WTC11 (cell line): ENCODE results near the gene SEC22C.

Experiments used
- ATF3 ChIP-seq: sonication (generic); formaldehyde crosslinking; conservative IDR thresholded peaks from 2 replicates; pipeline ENCODE4 v1.8.1; 2022; ENCODE audit warnings: mild to moderate bottlenecking, missing genetic modification reagents
- CREM ChIP-seq: sonication (generic); formaldehyde crosslinking; IDR thresholded peaks from 2 replicates; pipeline ENCODE4 v1.8.1; 2022; ENCODE audit warnings: mild to moderate bottlenecking, missing genetic modification reagents, moderate library complexity
- MAX ChIP-seq: sonication (generic); formaldehyde crosslinking; IDR thresholded peaks from 2 replicates; pipeline ENCODE4 v1.8.0; 2022; ENCODE audit warnings: mild to moderate bottlenecking, missing genetic modification reagents
- ZBTB21 ChIP-seq: sonication (generic); formaldehyde crosslinking; IDR thresholded peaks from 2 replicates; pipeline ENCODE4 v1.8.1; 2023; ENCODE audit warnings: mild to moderate bottlenecking, missing genetic modification reagents, borderline replicate concordance
- ZSCAN18 ChIP-seq: fragments of 250-450 bp; sonication (Bioruptor Pico); IDR thresholded peaks from 2 replicates; pipeline ENCODE4 v2.1.2; 2022; ENCODE audit warnings: mild to moderate bottlenecking, moderate library complexity
- TF ChIP-seq, protein P1 (sequence below): sonication (generic); formaldehyde crosslinking; IDR thresholded peaks from 2 replicates; pipeline ENCODE4 v1.8.1; 2022; ENCODE audit warnings: mild to moderate bottlenecking, missing genetic modification reagents, moderate library complexity, borderline replicate concordance
- TF ChIP-seq, protein P2 (sequence below): sonication (generic); formaldehyde crosslinking; IDR thresholded peaks from 2 replicates; pipeline ENCODE4 v1.8.1; 2022; ENCODE audit warnings: low read depth, mild to moderate bottlenecking, moderate library complexity, missing genetic modification reagents, borderline replicate concordance

DNA sequence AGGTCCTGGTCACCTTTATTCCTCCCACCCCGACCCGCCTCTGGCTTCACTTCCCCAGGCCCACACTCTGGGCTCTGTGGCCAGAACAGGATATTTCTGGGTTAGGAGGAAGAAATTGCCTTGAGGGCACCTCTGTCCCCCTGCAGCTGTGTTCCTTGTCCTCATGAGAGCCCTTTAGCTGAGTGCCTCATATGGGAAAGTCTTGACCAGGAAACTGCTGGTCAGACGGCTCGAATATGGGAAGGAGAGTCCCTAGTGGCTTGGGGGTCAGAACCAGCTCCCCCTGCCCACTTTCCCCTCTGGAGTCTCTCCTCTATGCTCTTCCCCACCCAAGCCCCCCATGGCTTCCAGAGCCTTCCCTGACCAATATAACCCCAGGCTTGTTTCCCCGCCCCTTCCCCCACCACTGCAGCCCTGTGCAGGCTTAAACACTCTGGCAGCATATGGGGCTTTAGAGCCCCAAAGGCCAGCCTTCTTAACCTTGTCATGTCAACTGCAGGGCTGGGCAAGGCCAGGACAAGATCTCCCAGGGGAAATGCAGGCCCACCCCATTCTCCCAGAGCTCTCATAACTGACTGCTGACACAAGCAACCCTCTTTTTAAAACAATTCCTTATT lies 36.4 kb downstream of the SEC22C start:
- TF ChIP-seq MAX (CRISPR knock-in tag) (no peak), ZBTB21 (CRISPR knock-in tag) (no peak), ZSCAN18 (CRISPR knock-in tag) (no peak), CREM (CRISPR knock-in tag) (no peak), ATF3 (CRISPR knock-in tag) (no peak)
- TF ChIP-seq, protein P1, sequence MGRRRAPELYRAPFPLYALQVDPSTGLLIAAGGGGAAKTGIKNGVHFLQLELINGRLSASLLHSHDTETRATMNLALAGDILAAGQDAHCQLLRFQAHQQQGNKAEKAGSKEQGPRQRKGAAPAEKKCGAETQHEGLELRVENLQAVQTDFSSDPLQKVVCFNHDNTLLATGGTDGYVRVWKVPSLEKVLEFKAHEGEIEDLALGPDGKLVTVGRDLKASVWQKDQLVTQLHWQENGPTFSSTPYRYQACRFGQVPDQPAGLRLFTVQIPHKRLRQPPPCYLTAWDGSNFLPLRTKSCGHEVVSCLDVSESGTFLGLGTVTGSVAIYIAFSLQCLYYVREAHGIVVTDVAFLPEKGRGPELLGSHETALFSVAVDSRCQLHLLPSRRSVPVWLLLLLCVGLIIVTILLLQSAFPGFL (CRISPR knock-in tag), result no peak
- TF ChIP-seq, protein P2, sequence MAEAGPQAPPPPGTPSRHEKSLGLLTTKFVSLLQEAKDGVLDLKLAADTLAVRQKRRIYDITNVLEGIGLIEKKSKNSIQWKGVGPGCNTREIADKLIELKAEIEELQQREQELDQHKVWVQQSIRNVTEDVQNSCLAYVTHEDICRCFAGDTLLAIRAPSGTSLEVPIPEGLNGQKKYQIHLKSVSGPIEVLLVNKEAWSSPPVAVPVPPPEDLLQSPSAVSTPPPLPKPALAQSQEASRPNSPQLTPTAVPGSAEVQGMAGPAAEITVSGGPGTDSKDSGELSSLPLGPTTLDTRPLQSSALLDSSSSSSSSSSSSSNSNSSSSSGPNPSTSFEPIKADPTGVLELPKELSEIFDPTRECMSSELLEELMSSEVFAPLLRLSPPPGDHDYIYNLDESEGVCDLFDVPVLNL (CRISPR knock-in tag), result no peak
